ENCODE results near the gene SLTM.
"Not testable (repeated sequence)": the region's sequence is repeated elsewhere in the genome, so short reads cannot be mapped to it uniquely, and the experiment has no call there.

The SLTM gene

DNA sequence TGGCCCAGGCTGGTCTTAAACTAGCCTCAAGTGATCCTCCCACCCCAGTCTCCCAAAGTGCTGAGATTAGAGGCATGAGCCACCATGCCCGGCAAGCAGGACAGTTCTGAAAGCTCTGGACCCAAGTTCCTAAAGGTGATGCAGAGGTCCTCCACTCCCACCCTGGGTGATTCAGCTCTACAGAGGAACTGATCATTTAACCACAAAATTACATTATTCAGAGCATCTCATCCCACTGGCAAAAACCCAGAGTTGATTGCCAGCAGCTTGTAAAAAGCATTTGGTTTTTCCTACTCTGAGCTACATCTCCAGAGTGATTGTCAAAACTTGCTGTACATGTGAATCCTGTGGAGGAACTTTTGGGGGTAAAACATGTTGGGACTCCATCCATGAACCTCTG, 60.2 kb downstream of the SLTM start:
- no peak for DNase-seq

DNA sequence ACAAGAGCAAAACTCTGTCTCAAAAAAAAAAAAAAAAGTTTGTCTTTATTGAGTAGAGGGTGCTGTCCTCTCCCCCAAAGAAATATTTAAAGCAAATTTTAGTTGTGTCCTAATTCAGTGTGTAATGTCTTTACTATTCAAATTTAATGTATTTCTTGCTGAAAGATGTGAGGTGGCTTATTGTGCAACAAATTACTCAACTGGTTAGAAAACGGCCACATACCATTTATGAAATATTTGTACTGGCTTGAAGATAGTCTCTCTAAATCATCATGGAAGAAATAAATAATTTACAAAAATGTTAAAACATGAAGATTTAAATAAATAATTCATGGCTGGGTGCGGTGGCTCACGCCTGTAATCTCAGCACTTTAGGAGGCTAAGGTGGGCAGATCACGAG, 63.0 kb downstream of the SLTM start:
- DNase-seq: no peak

DNA sequence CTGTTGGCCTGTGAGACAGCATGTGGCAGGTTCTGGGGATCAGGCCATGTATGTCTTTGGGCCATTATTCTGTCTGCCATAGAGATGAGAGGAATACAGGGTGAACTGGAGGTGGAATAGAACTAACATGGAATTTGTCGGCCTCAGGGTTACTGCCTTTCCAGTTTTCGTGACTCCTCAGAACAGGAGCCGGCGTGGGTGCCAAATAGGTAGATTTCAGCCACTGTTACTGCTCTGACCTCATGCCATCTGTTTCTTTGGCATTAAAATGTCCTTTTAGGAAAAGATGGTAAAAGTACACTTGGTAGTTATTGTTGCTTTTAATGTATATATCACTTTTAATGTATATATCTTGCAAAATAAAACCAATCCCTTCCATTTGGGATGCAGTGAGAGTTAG, 65.6 kb downstream of the SLTM start:
- no peak for DNase-seq

DNA sequence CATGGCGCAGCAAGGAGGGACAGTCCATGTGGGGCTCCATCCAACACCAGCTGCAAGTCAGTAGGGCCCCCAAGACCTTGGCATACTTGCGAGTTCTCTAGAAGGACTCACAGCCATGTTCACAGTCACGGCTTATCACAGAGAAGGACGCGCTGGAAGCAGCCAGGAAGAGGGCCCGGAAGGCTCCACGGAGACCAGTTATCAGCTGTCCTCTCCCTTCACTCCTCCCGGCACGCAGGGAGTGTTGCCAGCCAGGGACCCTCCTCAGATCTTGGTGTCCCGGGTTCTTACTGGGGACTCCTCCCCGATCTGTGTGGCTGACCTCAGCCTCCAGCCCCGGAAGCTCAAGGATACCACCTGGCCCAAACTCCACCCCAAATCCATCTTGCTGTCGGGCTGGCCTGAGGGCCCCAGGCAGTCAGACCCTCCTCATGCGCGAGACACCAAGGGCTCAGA, 68.0 kb downstream of the SLTM start:
- no peak for DNase-seq

DNA sequence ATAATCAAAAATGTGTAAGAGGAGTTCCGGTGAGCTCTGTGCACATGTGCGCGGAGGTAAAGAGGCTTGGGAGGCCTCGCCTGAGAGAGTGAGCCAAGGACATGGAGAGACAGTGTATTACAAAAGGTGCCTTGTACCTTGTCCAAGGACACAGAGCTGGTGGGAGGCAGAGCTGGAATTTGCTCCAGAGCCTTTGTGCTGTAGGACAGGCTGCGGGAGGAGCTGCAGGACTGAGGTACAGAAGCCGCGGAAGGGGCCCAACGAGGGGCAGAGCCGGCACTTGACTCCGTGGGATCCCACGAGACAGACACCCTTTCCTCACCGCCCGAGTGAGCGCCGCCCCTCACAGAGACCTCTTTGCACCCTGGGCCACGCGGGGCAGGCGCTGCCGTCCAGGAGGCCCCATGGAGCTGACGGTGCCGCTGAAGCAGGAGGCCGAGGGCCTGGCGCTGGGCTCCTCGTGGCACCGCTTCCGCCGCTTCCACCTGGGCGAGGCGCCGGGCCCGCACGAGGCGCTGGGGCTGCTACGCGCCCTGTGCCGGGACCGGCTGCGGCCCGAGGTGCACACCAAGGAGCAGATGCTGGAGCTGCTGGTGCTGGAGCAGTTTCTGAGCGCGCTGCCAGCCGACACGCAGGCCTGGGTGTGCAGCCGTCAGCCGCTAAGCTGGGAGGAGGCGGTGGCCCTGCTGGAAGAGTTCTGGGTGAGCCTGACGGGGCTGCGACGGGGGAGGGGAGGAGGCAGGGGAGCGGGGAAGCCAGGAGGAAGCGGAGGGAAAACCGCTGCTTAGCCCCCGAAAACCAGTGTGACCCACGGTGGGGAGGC, 68.7 kb downstream of the SLTM start:
- DNase-seq: peak; percentile 72

DNA sequence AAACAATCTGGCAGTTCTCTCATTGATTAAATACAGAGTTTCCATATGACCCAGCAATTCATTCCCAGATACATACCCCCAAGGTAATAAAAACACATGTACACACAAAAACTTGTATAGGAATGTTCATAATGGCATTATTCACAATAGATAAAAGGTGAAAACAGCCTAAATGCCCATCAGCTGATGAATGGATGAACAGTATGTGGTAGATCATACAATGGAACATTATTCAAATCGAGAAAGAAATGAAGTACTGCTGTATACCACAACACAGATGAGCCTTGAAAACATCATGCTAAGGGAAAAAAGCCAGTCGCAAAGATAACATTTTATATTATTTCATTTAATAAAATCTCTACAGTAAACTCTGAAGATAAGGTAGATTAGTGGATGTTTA, 71.2 kb downstream of the SLTM start:
- no peak for DNase-seq

DNA sequence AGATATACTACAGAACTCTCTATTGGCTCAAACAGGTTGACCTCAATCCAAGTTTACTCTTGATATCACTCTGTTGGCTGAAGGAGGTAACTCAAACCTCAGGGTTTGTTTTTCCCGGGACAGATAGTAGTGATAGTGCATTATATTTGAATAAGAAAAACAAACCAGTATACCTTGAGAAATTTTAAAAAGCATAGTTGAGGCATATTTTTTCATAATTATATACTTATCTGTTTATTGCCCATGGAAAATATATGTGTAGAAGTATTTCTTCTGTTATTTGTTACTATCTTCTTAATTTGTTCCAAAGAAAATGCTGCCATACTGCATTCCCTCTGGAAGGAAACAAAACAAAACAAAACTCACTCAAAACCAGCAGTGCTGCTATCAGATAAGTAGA, 76.9 kb downstream of the SLTM start:
- not testable (repeated sequence) for DNase-seq

DNA sequence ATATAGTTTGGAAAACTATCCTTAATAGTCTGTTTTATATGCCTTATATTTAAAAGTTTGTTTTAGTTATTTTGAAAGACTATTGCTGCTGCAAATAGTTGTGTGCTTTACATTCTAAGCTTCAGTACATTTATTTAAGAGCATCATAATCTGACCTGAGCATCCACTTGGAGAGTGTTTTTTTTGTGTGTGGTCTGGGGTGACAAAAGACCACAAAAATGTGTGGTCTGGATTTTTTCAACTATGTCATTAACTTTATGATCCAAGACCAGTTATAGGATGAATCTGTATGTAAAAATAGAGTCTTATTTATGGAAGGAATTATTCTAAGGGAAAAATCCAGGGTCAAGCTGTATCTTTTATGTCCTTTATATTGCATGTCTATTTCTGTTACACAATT, 77.4 kb downstream of the SLTM start:
- DNase-seq: no peak

DNA sequence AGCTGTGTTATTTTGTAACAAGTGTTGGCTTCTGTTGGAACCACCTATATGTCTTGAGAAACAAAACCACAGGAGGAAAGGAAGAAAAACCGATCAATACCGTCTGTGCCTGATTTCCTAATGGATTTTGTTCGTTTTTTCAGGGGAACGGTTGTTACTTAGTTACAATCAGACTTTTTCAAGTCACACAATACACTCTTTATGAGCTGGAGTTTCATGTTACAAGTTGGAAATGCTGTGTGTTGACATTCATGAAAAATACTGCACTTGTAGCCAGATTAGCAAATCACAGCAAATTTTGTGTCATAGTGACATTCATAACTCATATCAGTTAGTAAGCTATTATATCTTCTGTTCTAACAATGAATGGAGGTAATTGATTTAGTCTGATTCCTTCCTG, 78.9 kb downstream of the SLTM start:
- no peak for DNase-seq

DNA sequence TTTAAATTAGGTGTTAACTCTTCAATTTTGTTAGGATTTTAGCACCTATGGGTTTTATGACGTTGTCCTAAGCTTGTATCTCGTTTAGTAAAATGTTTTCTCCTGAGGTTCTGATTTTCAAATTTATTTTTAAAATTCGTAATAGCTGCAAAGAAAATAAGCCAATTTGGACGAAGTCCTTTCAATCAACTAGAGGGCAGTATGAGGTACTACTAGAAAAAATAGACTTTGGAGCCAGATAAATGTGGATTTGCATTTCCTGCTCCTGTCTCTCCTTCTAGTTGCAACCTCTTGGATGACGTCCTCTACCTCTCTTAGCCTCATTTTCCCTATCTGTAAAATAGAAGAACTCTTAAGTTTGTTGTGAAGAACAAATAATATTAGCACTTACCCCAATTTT, 81.1 kb downstream of the SLTM start:
- DNase-seq: no peak

DNA sequence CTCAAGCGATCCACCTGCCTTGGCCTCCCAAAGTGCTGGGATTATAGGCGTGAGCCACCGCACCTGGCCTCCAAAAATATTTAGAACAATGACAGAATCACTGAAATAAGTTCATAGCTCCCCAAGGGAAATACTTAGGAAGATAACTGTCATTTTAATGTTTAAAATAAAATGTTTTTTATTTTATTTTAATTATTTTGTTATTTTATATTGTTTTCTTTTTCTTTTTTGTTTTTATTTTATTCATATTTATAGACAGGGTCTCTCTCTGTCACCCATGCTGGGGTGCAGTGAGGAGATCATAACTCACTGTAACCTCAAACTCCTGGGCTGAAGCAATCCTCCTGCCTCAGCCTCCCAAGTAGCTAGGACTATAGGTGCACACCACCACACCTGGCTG, 82.3 kb downstream of the SLTM start:
- not testable (repeated sequence) for DNase-seq

DNA sequence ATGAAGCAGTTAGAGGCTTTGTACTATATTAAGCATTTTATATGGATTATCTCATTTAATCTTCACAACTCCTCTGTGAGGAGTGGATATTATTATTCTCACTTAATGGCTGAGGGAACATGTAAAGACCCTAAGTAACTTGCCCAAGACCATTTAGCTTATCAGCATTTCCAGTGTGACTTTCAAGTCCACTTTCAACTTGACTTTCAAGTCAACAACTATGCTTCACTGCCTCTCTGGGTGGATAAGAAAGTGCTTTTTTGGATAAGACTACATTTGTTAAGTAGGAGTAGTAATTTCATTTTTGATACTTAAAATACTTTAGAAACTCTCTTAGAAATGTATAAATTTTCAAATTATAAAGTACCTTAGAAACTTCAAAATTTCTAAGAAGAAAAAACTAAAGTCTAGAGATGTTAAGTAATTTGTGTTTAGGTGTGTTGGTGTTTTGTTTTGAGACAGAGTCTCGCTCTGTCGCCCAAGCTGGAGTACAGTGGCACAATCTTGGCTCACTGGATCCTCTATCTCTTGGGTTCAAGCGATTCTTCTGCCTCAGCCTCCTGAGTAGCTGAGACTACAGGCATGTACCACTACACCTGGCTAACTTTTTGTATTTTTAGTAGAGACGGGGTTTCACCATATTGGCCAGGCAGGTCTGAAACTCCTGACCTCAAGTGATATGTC, 90.6 kb downstream of the SLTM start:
- DNase-seq: no peak

DNA sequence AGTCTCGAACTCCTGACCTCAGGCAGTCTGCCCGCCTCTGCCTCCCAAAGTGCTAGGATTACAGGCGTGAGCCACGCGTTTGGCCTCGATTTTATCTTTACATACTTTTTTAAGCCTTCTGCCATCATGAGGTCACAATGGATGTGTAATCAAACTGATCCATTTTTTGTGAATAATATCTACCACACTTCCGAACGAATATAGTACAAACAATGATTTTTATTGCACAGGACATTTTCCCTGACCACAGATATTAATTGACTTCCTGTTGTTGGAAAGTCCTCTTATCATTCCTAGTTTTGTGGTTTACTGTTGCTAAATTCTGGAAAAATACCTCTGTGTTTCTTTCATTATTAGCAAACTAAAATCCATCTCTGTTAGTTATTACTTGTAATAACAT, 93.4 kb downstream of the SLTM start:
- no peak for DNase-seq

DNA sequence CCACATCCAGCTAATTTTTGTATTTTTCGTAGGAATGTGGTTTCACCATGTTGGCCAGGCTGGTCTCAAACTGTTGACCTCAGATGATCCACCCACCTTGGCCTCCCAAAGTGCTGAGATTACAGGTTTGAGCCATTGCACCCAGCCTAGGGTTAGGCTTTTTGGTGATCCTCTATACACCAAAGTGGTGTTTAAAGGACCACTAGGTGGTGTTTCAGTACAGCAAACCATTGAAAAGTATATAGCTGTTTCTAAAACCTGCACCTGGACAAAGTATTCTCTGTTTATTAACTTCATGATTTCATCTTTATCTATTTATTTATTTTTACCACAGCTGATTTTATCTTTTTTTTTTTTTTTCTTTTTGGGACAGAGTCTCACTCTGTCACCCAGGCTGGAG, 94.0 kb downstream of the SLTM start:
- no peak for DNase-seq

DNA sequence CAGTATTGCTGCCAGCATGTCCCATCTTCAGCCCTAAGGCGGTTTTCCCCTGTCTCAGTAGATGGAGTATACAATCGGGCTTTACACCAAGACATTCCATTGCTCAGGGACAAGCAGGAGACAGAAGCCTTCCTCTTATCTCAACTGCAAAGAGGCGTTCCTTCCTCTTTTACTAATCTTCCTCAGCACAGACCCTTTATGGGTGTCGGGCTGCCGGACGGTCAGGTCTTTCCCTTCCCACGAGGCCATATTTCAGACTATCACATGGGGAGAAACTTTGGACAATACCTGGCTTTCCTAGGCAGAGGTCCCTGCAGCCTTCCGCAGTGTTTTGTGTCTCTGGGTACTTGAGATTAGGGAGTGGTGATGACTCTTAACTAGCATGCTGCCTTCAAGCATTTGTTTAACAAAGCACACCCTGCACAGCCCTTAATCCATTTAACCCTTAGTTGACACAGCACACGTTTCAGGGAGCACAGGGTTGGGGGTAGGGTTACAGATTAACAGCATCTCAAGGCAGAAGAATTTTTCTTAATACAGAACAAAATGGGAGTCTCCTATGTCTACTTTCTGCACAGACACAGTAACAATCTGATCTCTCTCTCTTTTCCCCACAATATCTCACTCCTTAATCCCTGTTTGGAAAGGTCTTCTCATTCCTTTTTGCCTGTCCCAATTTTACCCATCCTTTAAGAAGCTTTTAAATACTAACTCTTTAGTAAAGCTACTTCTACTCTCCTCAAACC, 99.6 kb downstream of the SLTM start:
- peak; percentile 82 for DNase-seq

DNA sequence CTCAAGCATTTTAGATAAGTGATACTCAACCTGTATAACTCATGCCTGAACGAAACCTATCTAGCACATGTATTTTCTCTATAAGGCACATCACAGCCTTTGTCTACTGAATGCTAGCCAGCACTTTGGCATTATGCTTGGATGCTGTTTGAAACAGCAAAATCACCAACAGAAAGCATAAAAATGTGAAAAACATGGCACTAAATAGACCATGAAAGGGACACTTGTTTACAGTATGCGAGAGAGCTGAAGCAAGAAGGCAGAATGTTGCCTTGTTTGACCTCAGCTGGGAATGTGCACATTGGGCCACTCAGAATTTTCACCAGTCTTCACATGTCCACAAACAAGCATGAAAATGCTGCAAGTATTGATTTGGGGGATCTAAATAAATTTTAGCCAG, 102.9 kb downstream of the SLTM start:
- no peak for DNase-seq

Data from islet precursor cell (in vitro differentiated cells).